ENCODE measurements around the gene LTBR. TPM values are rescaled to one million over a fixed set of nuclear protein-coding genes. Genes with fewer than 3 reads are reported as not detected.

LTBR gene
- total RNA-seq, 4 donors from 2014 or later: 99.9 to 171 (median 142) TPM

- no peak for ATAC-seq (ENCODE audit: low FRiP score)
- DNase-seq (ENCODE audit: low spot score): no peak
- no peak for TF ChIP-seq CTCF (IDR thresholded peaks at IDR 0.05)
Observed at GRCh38 chr12:6386491-6386890, 2.5 kb downstream of the LTBR start.

- no peak for ATAC-seq (ENCODE audit: low FRiP score)
- no peak for TF ChIP-seq CTCF (IDR thresholded peaks at IDR 0.05)
- DNase-seq (ENCODE audit: low spot score): no peak
Observed at GRCh38 chr12:6387541-6387940, 3.6 kb downstream of the LTBR start.

DNA sequence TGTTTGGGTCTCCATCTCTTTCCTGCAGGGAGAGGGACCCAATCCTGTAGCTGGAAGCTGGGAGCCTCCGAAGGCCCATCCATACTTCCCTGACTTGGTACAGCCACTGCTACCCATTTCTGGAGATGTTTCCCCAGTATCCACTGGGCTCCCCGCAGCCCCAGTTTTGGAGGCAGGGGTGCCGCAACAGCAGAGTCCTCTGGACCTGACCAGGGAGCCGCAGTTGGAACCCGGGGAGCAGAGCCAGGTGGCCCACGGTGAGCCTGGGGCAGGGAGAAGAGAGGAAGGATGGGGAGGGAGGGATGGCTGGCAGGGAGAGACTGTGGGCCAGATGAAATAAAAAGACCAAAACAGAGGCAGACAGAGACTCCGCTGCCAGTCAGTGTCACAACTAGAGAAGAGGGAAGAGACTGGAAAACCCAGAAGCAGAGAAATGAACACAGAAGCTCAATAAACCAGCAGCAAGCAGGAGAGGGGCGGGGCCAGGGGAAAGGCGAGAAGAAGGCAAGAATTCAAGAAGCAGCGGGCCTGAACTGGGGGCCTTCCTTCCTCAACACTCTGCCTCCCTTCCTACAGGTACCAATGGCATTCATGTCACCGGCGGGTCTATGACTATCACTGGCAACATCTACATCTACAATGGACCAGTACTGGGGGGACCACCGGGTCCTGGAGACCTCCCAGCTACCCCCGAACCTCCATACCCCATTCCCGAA is 6.3 kb downstream of the LTBR start:
- DNase-seq (ENCODE audit: low spot score): no peak
- TF ChIP-seq CTCF (IDR thresholded peaks at IDR 0.05): no peak
- no peak for ATAC-seq (ENCODE audit: low FRiP score)

DNA sequence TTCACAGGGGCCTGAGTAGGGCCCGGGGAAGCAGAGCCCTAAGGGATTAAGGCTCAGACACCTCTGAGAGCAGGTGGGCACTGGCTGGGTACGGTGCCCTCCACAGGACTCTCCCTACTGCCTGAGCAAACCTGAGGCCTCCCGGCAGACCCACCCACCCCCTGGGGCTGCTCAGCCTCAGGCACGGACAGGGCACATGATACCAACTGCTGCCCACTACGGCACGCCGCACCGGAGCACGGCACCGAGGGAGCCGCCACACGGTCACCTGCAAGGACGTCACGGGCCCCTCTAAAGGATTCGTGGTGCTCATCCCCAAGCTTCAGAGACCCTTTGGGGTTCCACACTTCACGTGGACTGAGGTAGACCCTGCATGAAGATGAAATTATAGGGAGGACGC is 7.1 kb downstream of the LTBR start:
- ATAC-seq (ENCODE audit: low FRiP score) (no peak), DNase-seq (ENCODE audit: low spot score) (no peak)
- TF ChIP-seq CTCF (IDR thresholded peaks at IDR 0.05): no peak

- TF ChIP-seq CTCF (IDR thresholded peaks at IDR 0.05): no peak
- no peak for DNase-seq (ENCODE audit: low spot score)
- no peak for ATAC-seq (ENCODE audit: low FRiP score)
Observed at GRCh38 chr12:6392504-6392903, 8.5 kb downstream of the LTBR start.

DNA sequence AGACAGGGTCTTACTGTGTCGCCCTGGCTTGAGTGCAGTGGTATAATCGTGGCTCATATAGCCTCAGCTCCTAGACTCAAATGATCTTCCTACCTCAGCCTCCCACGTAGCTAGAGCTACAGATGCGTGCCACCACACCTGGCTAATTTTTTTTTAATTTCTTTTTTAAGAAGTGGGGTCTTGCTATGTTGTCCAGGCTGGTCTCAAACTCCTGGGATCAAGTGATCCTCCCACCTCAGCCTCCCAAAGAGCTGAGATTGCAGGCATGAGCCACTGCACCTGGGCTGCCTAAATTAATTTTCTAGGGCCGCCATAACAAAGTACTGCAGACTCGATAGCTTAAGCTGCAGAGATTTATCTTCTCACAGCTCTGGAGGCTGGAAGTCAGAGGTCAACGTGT is 9.1 kb downstream of the LTBR start:
- ATAC-seq (ENCODE audit: low FRiP score) (no peak), DNase-seq (ENCODE audit: low spot score) (no peak)
- no peak for TF ChIP-seq CTCF (IDR thresholded peaks at IDR 0.05)

GRCh38 chr12:6394398-6394797 is 10.4 kb downstream of the LTBR start:
- no peak for TF ChIP-seq CTCF (IDR thresholded peaks at IDR 0.05)
- ATAC-seq (ENCODE audit: low FRiP score) (no peak), DNase-seq (ENCODE audit: low spot score) (no peak)

Data from omental fat pad (tissue), 4 donors.